ENCODE measurements around the gene DDX51.

The DDX51 gene

DNA sequence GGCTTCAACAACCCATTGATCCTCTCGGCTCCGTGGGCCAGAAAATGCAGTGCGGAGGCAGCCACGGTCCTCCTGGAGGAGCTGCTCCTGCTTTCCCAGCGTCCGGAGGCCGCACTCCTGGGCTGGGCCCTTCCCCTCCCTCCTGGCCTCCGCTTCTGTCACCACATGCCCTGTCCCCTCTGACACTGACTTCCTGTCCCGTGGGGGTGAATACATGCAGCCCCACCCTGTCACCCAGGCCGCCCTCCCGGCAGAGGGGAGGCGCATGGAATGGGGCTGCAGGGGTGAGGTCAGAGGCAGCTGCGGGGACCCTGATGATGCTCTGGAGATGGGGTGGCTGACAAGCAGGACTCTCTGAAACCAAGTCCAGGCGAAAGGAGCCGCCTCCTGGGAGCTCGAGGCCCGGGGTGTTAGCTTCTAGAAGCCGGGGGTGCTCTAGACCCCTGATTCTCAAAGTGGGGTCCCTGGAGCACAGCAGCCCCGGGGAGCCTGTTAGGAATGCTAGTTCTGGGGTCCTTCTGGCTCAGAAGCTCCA lies 32.3 kb upstream of the DDX51 start:
- no peak overlapping the region for H2BK15ac ChIP-seq (replicated peaks; ENCODE audit: low read depth)
- no peak overlapping the region for H3K4me2 ChIP-seq (ENCODE audit: low read length)
- no peaks in the 10 kb centered on the region for H3K27me3 ChIP-seq (ENCODE audit: insufficient read depth, low read length, poor library complexity)

DNA sequence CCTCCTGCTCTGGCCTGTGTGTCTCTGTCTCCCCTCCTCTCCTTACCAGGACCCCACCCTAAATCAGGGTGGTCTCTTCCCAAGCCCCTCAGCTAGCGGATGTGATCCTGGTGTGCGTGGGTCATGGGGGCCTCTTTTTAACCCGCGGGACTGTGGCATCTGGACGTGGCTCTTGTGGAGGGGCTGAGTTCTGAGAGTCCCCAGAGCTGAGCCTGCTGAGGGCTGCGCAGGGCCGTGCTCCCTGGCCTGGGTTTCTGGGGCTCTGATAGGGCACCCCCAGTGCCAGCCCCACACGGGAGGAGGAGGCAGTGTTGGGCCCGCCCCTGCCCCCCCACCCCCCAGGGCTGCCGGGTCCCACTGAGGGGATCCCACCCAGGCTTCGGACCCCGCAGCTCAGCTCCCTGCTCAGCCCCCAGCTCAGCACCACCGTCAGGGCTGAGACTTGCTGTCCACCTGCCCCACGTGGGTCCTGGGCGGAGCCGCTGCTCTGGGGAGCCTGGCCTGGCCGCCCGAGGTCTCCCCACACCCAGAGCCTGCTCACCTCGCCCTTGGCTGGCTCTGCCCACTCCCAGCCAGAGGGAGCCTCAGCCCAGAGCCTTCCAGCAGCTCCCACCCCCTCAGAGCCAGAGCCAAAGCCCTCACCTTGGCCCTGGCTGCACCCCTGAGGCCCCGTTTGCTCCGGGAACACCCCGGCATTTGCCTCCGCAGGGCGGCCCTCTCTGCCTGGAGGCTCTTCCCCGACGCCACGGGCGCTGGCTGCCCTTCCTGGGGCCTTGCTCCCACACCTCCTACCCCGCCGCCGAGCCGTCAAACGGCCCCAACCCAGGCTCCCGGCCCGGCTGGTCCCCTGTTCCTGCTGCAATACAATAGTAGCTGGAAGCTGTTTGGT lies 31.6 kb upstream of the DDX51 start:
- H3K4me3 ChIP-seq (ENCODE audit: low read length), result no peak overlapping the region
- H3K79me2 ChIP-seq (ENCODE audit: control insufficient read depth, insufficient read depth, low read length), result no peaks in the 10 kb centered on the region
- no peak overlapping the region for H2AK5ac ChIP-seq (ENCODE audit: low read length)
- H2BK120ac ChIP-seq (ENCODE audit: low read depth, low read length), result no peak overlapping the region
- no peak overlapping the region for H3K9ac ChIP-seq (ENCODE audit: low read length)
- H3K36me3 ChIP-seq (ENCODE audit: control insufficient read depth, insufficient read depth, low read length), result no peaks in the 10 kb centered on the region
- H3K4me1 ChIP-seq (ENCODE audit: control insufficient read depth, low read depth, low read length), result no peaks in the 10 kb centered on the region
- H3K27ac ChIP-seq (ENCODE audit: low read depth, low read length), result no peak overlapping the region
- H3K18ac ChIP-seq (ENCODE audit: low read length), result no peak overlapping the region
- no peaks in the 10 kb centered on the region for H3K27me3 ChIP-seq (ENCODE audit: insufficient read depth, low read length, poor library complexity)
- no CpG with 5 or more reads among the region's 35 CpGs for WGBS (ENCODE audit: extremely low coverage, insufficient coverage, low lambda C conversion rate)
- no peak overlapping the region for H3K4ac ChIP-seq (ENCODE audit: low read depth, low read length)
- H3K4me2 ChIP-seq (ENCODE audit: low read length), result no peak overlapping the region
- H2BK15ac ChIP-seq (replicated peaks; ENCODE audit: low read depth), result no peak overlapping the region
- H4K8ac ChIP-seq (ENCODE audit: low read depth, low read length), result no peak overlapping the region
- DNase-seq, result no peak
- H2BK5ac ChIP-seq (ENCODE audit: low read length), result no peak overlapping the region
- H3K23ac ChIP-seq (ENCODE audit: low read length), result no peak overlapping the region
- H3K79me1 ChIP-seq (ENCODE audit: low read length), result no peaks in the 10 kb centered on the region
- H3K56ac ChIP-seq (ENCODE audit: low read length), result no peak overlapping the region
- no peak overlapping the region for H4K5ac ChIP-seq (ENCODE audit: low read length)

More for the DNA sequence above, 32.3 kb upstream of the DDX51 start:
- Histone ChIP-seq H3K4me3 (ENCODE audit: low read length) (no peak overlapping the region), H3K4me1 (ENCODE audit: control insufficient read depth, low read depth, low read length) (no peaks in the 10 kb centered on the region), H3K23ac (ENCODE audit: low read length) (no peak overlapping the region), H3K79me2 (ENCODE audit: control insufficient read depth, insufficient read depth, low read length) (no peaks in the 10 kb centered on the region), H3K18ac (ENCODE audit: low read length) (no peak overlapping the region), H3K56ac (ENCODE audit: low read length) (no peak overlapping the region), H3K9ac (ENCODE audit: low read length) (no peak overlapping the region), H4K8ac (ENCODE audit: low read depth, low read length) (no peak overlapping the region), H3K27ac (ENCODE audit: low read depth, low read length) (no peak overlapping the region), H2BK5ac (ENCODE audit: low read length) (no peak overlapping the region), H3K36me3 (ENCODE audit: control insufficient read depth, insufficient read depth, low read length) (no peaks in the 10 kb centered on the region), H2AK5ac (ENCODE audit: low read length) (no peak overlapping the region), H3K79me1 (ENCODE audit: low read length) (no peaks in the 10 kb centered on the region), H3K4ac (ENCODE audit: low read depth, low read length) (no peak overlapping the region), H2BK120ac (ENCODE audit: low read depth, low read length) (no peak overlapping the region), H4K5ac (ENCODE audit: low read length) (no peak overlapping the region)
- no CpG with 5 or more reads among the region's 19 CpGs for WGBS (ENCODE audit: extremely low coverage, insufficient coverage, low lambda C conversion rate)
- no peak for DNase-seq

DNA sequence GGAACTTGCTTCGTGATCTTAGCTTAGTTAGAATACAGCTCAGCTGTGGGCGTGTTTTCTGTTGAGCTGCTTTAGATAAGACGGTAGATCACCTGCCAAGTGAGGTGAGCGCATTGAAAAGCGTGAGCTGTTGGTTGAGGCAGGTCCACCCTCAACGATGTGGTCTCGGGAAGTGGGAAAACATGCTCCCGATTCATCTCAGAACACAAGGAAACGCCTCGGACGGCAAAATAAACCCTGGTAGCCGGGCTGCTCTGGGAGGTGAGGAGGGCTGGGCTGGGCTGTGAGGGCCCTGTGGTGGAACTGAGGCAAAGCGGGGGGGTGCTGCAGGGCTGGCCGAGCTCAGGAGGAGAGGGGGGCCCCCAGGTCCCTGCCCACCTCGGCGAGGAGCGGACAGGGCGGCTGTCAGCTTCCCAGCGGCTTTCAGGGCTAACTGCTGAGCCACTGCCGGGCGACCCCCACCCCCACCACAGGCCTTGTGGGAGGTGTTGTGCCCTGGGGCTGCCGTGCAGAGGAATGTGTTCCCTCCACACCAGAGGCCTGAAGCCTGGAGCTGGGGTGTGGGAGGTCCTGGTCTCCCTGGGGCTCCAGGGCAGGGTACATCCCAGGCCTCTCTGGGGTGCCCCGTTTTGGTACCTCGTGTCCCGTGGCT lies 30.8 kb upstream of the DDX51 start:
- Histone ChIP-seq H3K36me3 (ENCODE audit: control insufficient read depth, insufficient read depth, low read length) (no peaks in the 10 kb centered on the region), H3K4me3 (ENCODE audit: low read length) (no peak overlapping the region), H3K4me1 (ENCODE audit: control insufficient read depth, low read depth, low read length) (no peaks in the 10 kb centered on the region), H4K5ac (ENCODE audit: low read length) (no peak overlapping the region), H4K8ac (ENCODE audit: low read depth, low read length) (no peak overlapping the region), H3K4me2 (ENCODE audit: low read length) (no peak overlapping the region), H3K56ac (ENCODE audit: low read length) (no peak overlapping the region), H3K27ac (ENCODE audit: low read depth, low read length) (no peak overlapping the region), H3K18ac (ENCODE audit: low read length) (no peak overlapping the region), H3K79me2 (ENCODE audit: control insufficient read depth, insufficient read depth, low read length) (no peaks in the 10 kb centered on the region), H3K9ac (ENCODE audit: low read length) (no peak overlapping the region), H3K4ac (ENCODE audit: low read depth, low read length) (no peak overlapping the region), H2BK5ac (ENCODE audit: low read length) (no peak overlapping the region), H2AK5ac (ENCODE audit: low read length) (no peak overlapping the region), H2BK15ac (replicated peaks; ENCODE audit: low read depth) (no peak overlapping the region), H3K27me3 (ENCODE audit: insufficient read depth, low read length, poor library complexity) (no peaks in the 10 kb centered on the region), H2BK120ac (ENCODE audit: low read depth, low read length) (no peak overlapping the region), H3K23ac (ENCODE audit: low read length) (no peak overlapping the region), H3K79me1 (ENCODE audit: low read length) (no peaks in the 10 kb centered on the region)
- no CpG with 5 or more reads among the region's 25 CpGs for WGBS (ENCODE audit: extremely low coverage, insufficient coverage, low lambda C conversion rate)
- no peak for DNase-seq

DNA sequence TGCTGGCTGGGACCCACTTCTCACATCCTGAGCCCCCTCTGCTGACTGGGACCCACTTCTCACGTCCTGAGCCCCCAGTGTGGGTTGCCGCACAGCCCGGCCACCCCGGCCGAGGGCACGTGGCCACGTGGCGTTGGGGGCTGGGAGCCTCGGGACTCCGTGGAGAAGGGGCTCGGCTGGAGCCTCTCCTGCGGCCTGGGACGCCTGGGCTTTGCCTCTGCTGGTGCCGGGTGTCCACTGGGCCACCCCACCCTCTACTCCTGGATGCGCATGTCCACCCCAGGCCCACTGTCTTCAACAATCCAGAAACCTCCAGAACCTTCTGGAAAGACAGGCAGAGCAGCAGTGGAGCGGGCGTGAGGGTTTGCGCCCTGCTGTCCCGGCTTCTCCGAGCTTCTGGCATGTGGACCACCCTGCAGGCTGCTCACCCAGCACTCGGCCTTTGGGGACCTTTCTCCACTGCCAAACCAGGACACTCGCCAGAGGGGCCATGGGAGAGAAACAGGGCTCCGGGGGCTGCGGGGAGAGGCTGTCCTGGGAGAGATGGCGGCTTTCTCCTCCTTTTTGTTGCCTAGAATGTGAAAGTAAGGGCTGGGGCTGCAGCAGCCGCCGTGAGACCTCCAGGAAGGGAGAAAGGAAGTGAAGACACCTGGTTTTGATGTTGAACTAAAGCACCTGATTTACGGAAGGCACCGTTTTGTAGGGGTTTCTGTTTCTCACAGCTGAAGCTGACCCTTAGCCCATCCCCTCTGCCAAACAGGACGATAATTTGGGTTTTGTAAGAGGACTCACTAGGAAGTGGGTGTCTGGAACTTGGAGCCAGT lies 30.1 kb upstream of the DDX51 start:
- H4K5ac ChIP-seq (ENCODE audit: low read length), result no peak overlapping the region
- no peaks in the 10 kb centered on the region for H3K79me1 ChIP-seq (ENCODE audit: low read length)
- no peak overlapping the region for H3K56ac ChIP-seq (ENCODE audit: low read length)
- no peak overlapping the region for H2BK5ac ChIP-seq (ENCODE audit: low read length)
- no peak overlapping the region for H2BK120ac ChIP-seq (ENCODE audit: low read depth, low read length)
- no peak overlapping the region for H2AK5ac ChIP-seq (ENCODE audit: low read length)
- H4K8ac ChIP-seq (ENCODE audit: low read depth, low read length), result no peak overlapping the region
- H3K23ac ChIP-seq (ENCODE audit: low read length), result no peak overlapping the region
- no peak for DNase-seq
- no peak overlapping the region for H2BK15ac ChIP-seq (replicated peaks; ENCODE audit: low read depth)
- H3K4ac ChIP-seq (ENCODE audit: low read depth, low read length), result no peak overlapping the region
- H3K18ac ChIP-seq (ENCODE audit: low read length), result no peak overlapping the region
- H3K36me3 ChIP-seq (ENCODE audit: control insufficient read depth, insufficient read depth, low read length), result no peaks in the 10 kb centered on the region
- no peaks in the 10 kb centered on the region for H3K4me1 ChIP-seq (ENCODE audit: control insufficient read depth, low read depth, low read length)
- no CpG with 5 or more reads among the region's 30 CpGs for whole genome bisulfite sequencing (ENCODE audit: extremely low coverage, insufficient coverage, low lambda C conversion rate)
- H3K4me2 ChIP-seq (ENCODE audit: low read length), result no peak overlapping the region
- H3K9ac ChIP-seq (ENCODE audit: low read length), result no peak overlapping the region
- no peaks in the 10 kb centered on the region for H3K79me2 ChIP-seq (ENCODE audit: control insufficient read depth, insufficient read depth, low read length)
- H3K27ac ChIP-seq (ENCODE audit: low read depth, low read length), result no peak overlapping the region
- H3K4me3 ChIP-seq (ENCODE audit: low read length), result no peak overlapping the region
- H3K27me3 ChIP-seq (ENCODE audit: insufficient read depth, low read length, poor library complexity), result no peaks in the 10 kb centered on the region

DNA sequence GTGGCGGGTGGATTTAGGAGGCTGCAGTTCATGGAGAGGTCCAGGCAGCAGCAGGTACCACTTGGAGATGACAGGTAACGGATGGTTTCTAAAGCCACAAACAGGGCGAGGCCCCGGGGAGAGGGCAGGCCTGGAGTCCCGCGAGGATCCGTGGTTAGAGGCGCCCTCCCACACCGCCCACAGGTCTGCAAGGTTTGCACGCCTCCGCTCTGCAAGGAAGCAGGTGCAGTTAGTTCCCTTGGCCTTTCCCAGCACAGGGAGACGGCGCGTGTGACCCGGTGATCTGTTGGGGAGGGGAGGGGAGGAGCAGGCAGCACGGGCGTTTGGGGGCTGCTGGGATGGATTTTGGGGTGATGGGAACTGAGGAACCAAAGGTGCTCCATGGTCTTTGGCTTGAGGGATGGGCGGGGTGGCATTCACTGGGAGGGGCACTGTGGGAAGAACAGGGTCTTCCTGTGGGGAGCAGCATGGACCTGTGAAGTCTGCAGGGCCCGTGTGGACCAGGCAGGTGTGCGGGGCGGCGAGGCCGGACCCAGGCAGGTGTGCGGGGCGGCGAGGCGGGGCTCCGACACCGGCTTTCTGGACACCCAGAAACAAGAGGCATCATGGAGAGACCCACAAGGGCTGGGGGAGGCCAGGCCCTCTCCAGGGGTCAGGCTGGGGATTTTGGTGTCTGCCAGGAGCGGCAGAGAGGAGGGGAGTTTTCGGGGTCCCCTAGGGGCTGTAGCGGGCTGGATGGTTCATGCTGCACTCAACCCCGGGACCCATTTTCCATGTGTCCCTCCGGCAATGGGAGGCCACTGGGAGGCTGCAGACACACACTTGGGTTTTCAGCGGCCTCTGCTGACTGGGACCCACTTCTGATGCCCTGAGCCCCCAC lies 29.3 kb upstream of the DDX51 start:
- H3K79me1 ChIP-seq (ENCODE audit: low read length), result no peaks in the 10 kb centered on the region
- H3K56ac ChIP-seq (ENCODE audit: low read length), result no peak overlapping the region
- no peak overlapping the region for H2BK15ac ChIP-seq (replicated peaks; ENCODE audit: low read depth)
- no peaks in the 10 kb centered on the region for H3K79me2 ChIP-seq (ENCODE audit: control insufficient read depth, insufficient read depth, low read length)
- H3K27ac ChIP-seq (ENCODE audit: low read depth, low read length), result no peak overlapping the region
- no peak for DNase-seq
- no peak overlapping the region for H2BK5ac ChIP-seq (ENCODE audit: low read length)
- no peak overlapping the region for H2AK5ac ChIP-seq (ENCODE audit: low read length)
- H4K5ac ChIP-seq (ENCODE audit: low read length), result no peak overlapping the region
- no peak overlapping the region for H4K8ac ChIP-seq (ENCODE audit: low read depth, low read length)
- H3K36me3 ChIP-seq (ENCODE audit: control insufficient read depth, insufficient read depth, low read length), result no peaks in the 10 kb centered on the region
- no peak overlapping the region for H2BK120ac ChIP-seq (ENCODE audit: low read depth, low read length)
- H3K4me3 ChIP-seq (ENCODE audit: low read length), result no peak overlapping the region
- no peaks in the 10 kb centered on the region for H3K4me1 ChIP-seq (ENCODE audit: control insufficient read depth, low read depth, low read length)
- H3K9ac ChIP-seq (ENCODE audit: low read length), result no peak overlapping the region
- WGBS (ENCODE audit: extremely low coverage, insufficient coverage, low lambda C conversion rate), result no CpG with 5 or more reads among the region's 35 CpGs
- H3K23ac ChIP-seq (ENCODE audit: low read length), result no peak overlapping the region
- H3K4me2 ChIP-seq (ENCODE audit: low read length), result no peak overlapping the region
- no peaks in the 10 kb centered on the region for H3K27me3 ChIP-seq (ENCODE audit: insufficient read depth, low read length, poor library complexity)
- H3K4ac ChIP-seq (ENCODE audit: low read depth, low read length), result no peak overlapping the region
- H3K18ac ChIP-seq (ENCODE audit: low read length), result no peak overlapping the region

Data from mesendoderm (in vitro differentiated cells).